Right renal cortex interstitium (tissue), 3 donors: ENCODE measurements around the gene TRAF3. TPM values are rescaled to one million over a fixed set of nuclear protein-coding genes. Genes with fewer than 3 reads are reported as not detected.
"Not testable (repeated sequence)": the region's sequence is repeated elsewhere in the genome, so short reads cannot be mapped to it uniquely, and the experiment has no call there.

Experiments used
- DNase-seq, 3 donors: peaks; one replicate each; pipeline ENCODE4 v3.0.0-alpha.2; 2013; ENCODE audit warnings: low read depth in 3 of 3, low spot score in 2 of 3
- polyA plus RNA-seq, 3 donors: library from polyadenylated mRNA; unstranded; fragments of 120-200 nt; gene quantifications; one replicate each; pipeline ENCODE4 v1.2.1, GENCODE V29; 2013; ENCODE audit not compliant: insufficient read length in 3 of 3

Gene TRAF3
- polyA plus RNA-seq, 3 donors, result 15.9 to 17.1 (median 16.7) TPM

DNA sequence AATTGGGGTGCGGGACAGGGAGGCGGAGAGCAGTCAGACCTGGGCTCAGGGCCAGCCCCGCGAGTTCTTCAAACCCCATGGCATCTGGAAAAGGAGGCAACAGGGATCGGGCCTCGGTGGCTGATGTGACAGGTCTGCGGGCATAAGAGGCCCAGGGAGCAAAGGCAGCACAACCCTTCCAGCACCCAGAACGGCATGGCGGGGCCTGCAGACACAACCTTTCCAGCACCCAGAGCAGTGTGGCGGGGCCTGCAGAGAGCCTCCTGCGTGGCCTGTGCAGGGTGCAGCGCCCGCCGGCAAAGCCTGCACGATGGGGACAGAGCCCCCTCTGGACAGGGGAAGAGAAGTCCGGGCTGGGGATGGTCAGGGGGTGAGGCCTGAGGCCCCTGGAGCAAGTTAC, 26.2 kb upstream of the TRAF3 start:
- no peak for DNase-seq

DNA sequence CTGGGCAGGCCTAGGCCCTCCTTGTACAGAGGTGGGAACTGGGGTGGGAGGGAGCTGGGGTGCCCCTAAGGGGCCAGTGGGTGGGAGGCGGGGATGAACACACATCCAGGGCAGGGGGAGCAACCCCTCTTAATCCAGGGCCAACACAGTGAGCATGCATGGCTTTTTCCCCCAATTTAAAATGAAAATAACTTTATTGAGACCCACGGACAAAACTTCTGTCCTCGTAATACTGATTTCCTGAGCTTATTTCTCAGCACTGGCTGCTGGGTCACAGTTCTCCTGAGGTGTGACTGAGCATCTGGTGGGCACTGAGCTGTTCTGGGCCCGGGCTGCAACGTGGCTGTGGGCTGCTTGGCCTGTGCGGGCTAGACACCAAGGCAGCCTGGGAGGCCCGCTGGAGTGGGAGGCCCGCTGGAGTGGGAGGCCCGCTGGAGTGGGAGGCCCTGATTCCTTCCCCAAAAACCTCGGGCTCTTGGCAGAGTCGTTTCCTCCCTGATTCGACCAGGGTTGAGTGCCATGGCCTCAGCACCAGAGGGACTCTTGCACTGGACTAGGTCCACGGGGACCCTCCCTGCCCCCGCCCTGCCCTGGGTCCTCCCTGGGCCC, 24.9 kb upstream of the TRAF3 start:
- no peak for DNase-seq

DNA sequence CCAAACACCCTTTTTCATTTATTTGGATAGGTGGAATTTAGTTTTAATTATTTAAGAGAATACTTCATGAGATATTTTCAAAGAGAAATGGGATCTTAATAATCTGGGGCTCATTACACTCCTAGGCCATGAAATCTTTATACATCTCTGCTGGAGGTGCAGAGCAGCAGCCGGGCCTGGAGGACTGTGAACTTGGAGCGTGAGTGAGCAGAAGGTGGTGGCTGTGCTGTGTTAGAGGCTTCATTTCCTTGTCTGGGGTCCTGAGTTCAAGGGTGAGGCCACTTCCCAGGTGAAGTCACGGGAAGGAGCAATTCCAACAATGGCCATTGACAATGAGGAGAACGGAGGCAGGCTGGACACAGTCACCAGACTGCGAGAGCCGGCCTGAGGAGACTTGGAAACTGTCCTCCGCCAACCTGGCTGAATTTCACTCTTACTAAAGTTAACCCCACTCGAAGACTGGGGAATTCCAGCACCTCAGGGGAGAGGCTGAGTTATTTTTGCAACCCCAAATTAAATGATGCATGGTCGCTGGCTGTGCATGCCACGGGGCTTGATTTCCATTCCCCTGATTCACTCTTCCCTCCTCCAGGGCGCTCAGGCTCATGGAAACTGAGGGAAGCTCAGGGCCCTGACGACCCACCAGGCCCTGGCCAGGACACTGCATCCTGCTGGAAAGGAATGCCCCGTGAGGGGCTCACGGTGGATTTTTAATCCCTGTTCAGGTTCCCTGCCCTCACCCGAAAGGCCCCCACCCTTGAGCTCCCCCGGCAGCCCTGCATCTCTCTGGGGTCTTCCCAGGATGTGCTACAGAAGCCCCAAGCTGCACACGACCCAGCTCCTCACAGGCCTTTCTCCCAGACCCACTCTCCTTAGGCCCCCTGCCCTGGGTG, 22.6 kb upstream of the TRAF3 start:
- no peak for DNase-seq

DNA sequence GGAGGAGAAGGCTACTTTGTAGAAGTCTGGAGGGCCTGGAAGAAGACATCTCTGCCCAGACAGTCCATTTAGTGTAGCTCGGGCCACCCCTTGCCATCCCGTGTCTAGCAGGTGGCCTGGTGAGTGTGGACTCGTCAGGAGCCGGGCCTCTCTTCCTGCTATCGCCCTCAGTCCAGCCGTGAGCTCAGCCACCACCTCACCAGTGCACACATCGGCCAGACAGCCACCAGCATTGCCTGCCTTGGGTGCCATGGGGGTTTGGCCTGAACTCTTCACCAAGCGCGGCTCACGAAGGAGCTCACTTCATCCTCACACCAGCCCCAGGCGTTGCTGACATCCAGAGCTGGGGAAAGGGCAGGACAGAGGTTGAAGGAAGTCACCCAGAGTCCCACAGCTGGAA, 19.6 kb upstream of the TRAF3 start:
- no peak for DNase-seq

GRCh38 chr14:102758087-102758486, 19.2 kb upstream of the TRAF3 start:
- no peak for DNase-seq

DNA sequence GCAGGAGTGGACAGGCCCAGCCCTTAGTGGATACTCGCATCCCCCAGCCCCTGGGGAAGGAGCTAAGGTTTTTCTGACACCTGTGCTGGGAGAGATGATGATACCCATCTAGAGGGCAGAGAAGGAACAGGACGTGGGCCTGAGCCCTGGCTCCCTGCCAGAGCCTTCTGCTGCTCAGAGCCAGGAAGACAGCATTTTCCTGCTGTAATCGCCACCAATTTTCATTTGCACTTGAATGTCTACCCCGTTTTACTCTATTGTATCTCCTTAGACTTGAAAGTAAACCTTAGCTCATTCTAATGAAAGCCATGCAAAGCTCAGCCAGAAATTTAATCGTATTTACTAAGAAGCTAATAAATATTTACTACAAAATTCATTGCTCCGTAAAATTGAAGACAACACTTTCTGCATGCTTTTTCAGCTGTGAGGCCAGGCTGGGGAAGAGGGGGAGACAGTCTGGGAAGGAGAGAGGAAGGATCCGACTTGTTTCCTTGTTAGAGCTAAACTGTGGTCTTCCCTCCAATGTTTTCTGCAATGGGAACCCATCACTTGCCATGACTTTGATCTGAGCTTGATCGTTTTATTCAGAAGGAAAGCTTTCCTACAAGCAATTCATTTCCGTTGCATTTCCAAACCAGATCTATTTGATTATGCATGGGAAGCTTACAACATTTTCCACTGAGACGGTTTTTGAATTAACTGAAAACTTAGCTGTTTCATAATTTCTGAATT, 17.6 kb upstream of the TRAF3 start:
- DNase-seq, result no peak

DNA sequence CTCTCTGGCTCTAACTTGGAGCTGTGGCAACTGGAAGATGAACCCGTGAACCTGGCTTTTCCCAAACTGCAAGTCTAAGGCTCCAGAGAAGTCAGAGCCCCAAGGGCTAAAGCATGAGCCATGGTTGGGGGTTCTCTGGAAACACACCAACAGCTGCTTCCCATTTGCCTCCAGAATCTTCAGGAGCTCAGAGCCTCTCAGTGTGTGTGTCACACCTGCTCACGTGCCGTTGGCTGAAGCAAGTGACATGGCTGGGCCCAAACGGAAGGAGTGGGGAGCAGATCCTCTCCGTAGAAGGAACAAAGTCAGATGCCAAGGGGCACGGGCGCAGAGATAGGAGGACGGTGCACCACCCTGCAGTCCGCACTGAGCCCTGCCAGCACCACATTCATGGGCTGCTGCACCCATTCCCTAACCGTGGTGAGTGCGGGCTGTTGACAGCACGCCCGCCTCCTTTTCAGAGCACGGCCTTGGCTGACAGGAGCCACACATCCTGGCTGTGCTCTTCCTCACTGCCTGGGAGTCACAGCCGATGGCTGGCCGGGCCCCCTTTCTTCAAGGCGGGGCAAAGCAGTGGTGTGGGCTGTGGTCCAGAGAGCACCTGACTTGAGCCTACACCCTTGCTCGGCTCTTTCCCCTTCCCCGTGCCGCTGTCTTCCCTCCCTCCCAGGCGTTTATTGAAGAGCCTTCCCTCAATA, 16.6 kb upstream of the TRAF3 start:
- no peak for DNase-seq

DNA sequence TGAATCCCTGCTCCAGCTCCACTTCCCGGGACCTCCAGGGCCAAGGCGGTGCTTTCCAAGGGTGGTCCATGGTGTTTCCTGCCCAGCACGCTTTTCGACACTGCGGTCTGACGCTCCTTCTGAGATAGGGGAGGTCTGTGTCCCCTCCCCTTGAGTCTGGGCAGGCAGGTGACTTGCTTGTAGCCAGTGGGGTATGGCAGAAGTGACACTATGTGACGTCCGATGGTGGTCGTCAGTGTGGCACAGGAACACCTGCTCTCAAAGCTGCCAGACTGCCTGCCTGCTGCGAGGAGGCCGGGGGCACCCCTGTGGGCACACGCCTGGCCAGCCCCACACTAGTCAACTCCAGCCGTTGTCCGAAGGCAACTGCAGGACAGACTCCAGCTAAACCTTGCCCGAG, 16.0 kb upstream of the TRAF3 start:
- no peak for DNase-seq

- no peak for DNase-seq
Measured at GRCh38 chr14:102764220-102764671, 13.0 kb upstream of the TRAF3 start.

DNA sequence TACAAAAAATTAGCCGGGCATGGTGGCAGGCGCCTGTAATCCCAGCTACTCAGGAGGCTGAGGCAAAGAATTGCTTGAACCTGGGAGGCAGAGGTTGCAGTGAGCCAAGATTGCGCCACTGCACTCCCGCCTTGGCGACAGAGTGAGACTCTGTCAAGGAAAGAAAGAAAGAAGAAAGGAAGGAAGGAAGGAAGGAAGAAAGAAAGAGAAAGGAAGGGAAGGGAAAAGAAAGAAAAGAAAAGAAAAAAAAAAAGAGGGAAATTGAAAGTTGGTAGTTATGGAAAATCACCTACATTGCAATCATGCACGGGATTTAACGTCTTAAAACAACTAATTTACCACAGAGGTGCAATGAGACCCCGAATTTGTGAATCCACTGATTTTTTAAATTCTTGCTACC, 11.5 kb upstream of the TRAF3 start:
- not testable (repeated sequence) for DNase-seq

DNA sequence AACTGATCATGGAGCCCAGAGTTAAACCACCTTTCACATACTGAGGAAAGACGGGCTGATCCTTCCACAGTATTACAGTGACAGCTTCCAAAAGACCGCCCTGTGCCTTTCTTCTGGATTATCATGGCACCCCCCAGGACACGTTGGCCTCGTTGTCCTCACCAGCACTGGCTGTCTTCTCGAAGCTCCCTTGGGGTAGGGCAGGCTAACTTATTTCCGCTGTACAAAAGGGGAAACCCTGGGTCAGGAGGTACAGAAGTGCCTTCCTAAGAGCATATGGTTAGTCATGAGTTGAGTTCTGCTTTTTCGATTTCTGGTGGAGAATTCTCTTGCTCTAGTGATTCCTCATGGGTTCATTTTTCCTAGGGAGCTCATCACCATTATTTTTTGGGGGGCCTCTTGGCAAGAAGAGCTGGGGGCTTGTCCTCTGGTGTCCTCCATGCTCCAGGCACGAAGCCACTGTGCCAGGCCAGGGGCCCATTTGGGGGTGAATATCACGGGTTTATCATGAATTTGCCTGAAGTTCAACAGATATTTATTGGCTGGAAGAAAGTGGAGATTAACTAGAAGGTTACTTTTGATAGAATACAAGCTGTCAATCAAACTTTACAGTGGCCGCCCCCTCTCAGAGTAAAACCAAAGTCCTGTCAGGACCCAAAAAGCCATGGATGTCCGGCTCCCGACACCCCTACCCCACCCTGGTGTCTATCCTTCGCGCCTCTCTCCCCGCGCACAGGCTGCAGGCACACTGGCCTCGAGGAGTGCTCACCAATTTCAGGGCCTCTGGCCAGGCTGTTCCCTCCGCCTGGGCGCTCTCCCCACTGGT, 8.8 kb upstream of the TRAF3 start:
- no peak for DNase-seq

- no peak for DNase-seq
Measured at GRCh38 chr14:102769049-102769327, 8.3 kb upstream of the TRAF3 start.

- no peak for DNase-seq
Measured at GRCh38 chr14:102770147-102771123, 6.8 kb upstream of the TRAF3 start.

- DNase-seq, result no peak
Measured at GRCh38 chr14:102771144-102771543, 6.1 kb upstream of the TRAF3 start.

DNA sequence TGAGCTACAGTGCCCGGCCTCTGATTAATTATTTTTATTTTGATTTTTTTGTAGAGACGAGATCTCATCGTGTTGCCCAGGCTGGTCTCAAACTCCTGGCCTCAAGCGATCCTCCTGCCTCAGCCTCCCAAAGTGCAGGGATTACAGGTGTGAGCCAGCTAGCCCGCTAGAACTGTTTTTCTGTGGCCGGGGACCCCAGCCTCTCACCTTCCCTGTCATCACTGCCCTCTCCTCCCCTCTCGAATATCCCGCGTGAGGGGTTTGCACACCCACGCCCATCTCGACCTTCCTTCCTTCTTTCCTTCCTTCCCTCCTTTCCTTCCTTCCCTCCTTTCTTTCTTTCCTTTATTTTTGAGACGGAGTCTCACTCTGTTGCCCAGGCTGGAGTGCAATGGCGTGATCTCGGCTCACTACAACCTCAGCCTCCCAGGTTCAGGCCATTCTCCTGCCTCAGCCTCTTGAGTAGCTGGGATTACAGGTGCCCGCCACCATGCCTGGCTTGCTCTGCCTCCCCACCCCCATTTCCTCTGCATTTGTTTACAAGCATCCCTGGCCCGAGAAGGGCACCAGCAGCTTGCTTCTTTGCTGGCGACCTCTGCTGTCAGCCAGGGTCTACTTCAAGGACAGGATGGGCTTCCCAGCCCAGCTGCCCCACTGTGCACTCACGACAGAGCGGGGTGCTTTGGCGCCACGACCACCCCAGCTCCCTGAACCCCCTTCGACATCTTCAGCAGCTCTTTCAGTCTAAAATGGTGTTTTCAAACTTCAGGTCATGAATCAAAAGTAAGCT, 4.3 kb upstream of the TRAF3 start:
- no peak for DNase-seq

DNA sequence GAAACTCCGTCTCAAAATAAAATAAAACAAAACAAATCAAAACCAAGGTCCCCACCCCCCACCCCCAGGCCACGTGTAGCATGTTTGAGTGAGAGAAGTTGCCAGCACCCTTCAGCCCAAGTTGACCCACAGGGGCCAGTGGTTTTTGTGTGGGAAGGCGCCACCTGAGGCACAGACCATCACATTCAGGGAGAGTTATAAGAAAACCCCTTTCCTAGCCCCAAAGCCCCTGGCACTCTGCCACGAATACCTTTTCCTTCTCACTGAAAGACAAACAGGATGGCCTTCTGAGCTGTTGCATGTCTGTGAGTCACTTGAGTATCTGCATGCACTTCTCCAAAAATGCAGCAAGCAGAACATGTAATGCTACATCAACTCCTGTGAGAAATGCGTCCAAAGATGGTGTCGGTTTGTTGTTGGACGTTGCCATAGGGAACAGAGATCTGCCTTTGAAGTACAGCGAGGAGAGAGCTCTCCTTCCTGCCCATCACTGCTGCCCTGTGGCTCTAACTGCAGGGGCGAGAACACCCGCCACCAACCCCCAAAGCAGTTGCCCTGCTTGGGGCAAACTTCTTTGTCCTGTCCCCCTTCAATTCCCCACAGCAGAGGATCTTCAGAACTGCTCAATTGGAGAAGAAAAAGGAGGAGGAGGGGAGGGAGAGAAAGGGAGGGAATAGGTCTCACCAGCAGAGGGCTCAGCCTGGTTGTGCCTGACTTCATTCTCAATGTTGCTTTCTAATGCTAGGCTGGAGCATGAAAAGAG, 2.7 kb upstream of the TRAF3 start:
- peak in 2 of 3 donors; percentile 66 to 75 for DNase-seq
